22Rv1 (cell line): Measurements from ENCODE around the gene ANKRD39.

Experiments
- H3K27ac ChIP-seq: fragments of 450-650 bp; 2 replicates; pipeline ENCODE4 v1.5.1; 2017
- ZFX ChIP-seq: fragments of 450-650 bp; IDR thresholded peaks from 2 replicates; pipeline ENCODE4 v1.6.1; 2017; ENCODE audit warnings: antibody characterized with exemption, borderline replicate concordance
- TF ChIP-seq, protein P1 (sequence below): fragments of 450-650 bp; IDR thresholded peaks from 2 replicates; pipeline ENCODE4 v1.5.1; 2017; ENCODE audit warnings: mild to moderate bottlenecking

Gene ANKRD39

DNA sequence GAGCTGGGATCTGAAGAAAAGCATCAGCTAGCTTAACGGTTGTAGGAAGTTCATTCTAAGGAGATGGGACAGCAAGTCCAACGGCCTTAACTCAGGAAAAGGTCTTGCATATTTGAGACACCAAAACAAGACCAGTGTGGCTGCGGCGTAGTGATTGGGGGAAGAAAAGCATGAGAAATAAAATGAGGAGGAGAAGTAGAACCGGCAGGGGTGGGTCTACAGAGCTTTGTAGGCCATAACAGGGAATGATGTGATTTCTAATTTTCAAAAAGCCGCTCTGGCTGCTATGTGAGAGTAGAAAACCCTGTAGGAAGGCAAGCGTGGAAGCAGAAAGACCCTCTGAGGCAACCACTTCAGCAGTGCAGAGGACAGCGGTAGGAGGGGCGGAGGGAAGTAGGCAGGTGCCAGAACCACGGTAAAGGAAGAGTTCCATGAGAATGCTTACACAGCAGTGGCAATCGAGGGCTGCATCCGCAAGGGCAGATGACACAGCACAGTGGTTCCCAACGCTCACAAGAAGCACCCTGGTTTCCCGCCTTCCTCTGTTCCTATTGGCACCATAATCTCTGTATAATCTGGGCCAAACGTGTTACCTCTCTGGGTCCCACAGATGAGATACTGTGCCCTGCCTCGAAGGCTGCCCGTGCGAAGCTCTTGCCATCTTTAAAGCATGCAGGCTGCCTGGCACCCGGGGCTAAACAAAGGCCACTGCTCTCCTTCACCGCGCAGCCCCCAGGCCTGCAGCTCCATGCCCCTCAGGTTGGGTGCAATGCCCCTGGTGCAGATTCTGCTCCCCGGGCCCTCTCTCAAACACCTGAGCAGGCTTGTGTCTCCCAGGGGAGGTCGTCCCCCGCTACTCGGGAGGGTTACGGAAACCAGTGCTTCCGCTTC, 795 bp downstream of the ANKRD39 start:
- no peak for TF ChIP-seq ZFX
- TF ChIP-seq, protein P1, sequence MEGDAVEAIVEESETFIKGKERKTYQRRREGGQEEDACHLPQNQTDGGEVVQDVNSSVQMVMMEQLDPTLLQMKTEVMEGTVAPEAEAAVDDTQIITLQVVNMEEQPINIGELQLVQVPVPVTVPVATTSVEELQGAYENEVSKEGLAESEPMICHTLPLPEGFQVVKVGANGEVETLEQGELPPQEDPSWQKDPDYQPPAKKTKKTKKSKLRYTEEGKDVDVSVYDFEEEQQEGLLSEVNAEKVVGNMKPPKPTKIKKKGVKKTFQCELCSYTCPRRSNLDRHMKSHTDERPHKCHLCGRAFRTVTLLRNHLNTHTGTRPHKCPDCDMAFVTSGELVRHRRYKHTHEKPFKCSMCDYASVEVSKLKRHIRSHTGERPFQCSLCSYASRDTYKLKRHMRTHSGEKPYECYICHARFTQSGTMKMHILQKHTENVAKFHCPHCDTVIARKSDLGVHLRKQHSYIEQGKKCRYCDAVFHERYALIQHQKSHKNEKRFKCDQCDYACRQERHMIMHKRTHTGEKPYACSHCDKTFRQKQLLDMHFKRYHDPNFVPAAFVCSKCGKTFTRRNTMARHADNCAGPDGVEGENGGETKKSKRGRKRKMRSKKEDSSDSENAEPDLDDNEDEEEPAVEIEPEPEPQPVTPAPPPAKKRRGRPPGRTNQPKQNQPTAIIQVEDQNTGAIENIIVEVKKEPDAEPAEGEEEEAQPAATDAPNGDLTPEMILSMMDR = no peak
- peak overlapping the region; percentile 82 for H3K27ac ChIP-seq

DNA sequence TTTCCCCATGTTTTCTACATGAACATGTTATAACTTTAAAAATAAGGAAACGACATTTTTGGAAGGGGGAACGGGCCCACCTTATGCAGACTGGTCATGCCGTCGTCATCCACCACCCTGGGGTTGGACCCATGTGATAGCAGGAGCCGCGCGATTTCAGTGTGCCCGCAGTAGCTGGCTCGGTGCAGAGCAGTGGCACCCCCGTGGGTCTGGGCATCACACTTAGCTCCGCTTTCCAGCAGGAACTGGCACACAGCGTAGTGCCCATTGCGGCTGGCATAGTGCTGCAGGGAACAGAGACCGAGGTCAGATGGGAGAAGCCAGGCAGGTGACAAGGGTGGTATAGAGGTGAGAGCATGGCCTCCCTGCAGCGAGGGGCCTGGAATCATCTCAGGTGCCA, 4.5 kb downstream of the ANKRD39 start:
- TF ChIP-seq ZFX = no peak
- TF ChIP-seq, protein P1 = no peak
- H3K27ac ChIP-seq = no peak overlapping the region

DNA sequence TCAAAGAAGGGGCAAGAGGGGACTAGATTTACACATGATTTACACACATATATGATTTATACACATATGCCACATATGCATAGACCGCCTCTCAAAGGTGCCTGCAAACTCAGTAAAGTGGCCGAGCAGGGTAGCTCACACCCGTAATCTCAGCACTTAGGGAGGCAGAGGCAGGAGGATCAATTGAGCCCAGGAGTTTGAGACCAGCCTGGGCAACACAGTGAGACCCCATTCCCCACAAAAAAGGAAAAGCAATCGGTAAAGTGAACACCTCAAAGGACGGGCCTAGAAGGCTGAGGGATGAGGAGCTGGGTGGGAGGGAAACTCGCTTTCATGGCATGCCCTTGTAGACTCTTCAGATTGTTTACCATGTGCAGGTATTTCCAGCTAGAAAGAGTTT, 5.1 kb downstream of the ANKRD39 start:
- H3K27ac ChIP-seq = no peak overlapping the region
- TF ChIP-seq, protein P1 = no peak
- no peak for TF ChIP-seq ZFX

DNA sequence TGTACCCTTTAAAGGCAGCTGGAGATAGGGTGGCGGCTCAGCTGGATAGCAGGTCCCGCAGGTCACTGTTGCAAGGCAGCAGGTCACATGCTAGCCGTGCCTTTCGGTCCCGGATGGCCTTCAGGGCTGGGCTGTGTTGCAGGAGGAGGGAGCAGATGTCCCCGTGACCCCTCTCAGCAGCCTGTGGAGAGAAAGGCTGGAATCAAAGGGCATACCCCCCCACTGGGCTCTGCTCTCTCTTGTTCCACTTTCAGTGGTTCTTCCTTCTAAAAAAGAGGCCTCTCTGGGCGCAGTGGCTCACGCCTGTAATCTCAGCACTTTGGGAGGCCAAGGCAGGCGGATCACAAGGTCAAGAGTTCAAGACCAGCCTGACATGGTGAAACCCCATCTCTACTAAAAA, 9.6 kb downstream of the ANKRD39 start:
- no peak overlapping the region for H3K27ac ChIP-seq
- no peak for TF ChIP-seq ZFX
- TF ChIP-seq, protein P1 = no peak

DNA sequence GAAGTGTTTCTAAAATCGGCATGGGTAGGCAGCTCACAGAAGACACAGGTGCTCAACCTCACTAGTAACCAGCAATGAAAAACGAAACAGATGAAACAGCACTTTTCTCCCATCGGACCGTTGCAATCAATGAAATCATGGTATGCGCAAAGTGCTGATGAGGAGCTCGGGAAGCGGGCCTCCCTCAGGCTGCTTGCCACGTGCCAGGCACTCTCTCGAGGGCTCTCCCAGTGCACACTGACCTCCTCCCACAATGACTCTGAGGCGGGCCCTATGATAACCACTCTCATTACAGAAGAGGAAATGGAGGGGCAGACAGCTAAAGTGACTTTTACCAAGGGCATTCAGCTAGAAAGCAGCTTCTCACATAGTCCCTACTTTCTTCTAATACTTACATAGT, 10.2 kb downstream of the ANKRD39 start:
- TF ChIP-seq, protein P1 = no peak
- no peak for TF ChIP-seq ZFX
- no peak overlapping the region for H3K27ac ChIP-seq

DNA sequence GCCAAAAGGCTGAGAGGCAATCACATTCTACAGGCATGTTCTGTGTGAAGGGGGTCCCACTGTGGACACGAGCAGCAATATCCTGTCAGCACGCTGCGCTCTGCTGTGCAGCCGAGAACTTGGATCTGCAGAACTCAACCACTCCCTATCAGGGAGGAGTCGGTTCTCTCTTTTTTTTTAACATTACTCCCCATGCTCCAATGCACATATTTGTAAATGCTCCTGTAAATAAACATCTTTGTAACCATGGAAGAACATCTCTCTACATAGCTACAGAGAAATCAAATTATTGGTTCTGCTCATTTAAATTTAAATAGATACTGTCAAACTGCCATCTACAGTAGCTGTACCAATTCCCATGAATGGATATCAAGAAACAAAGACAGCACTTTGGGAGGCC, 11.0 kb downstream of the ANKRD39 start:
- TF ChIP-seq ZFX = no peak
- TF ChIP-seq, protein P1 = no peak

DNA sequence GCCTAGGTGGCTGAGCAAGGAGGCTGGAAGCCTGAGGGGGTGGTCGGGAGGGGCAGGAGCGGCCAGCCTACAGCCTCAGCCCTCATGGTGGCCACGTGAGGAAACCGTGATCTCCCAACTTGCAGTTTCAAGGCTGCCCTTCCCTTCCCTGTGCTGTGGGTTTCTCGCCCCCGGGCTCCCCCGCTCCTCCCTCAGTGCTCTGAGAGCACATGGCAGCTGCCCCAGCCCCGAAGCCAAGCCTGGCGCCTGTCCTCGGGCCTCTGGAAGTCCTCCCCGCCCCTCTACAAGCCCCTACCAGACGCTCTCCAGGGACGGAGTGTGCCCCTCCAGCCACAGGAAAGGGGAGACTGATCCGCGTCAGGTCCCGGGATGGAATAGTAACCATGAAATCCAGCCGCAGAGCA, 13.4 kb downstream of the ANKRD39 start:
- TF ChIP-seq, protein P1 = no peak
- no peak for TF ChIP-seq ZFX
- no peak overlapping the region for H3K27ac ChIP-seq

More for the DNA sequence above, 11.0 kb downstream of the ANKRD39 start:
- H3K27ac ChIP-seq = no peak overlapping the region
